K562 (cell line): ENCODE data around the gene TFPI. TPM values are rescaled to one million over a fixed set of nuclear protein-coding genes. Genes with fewer than 3 reads are reported as not detected.
A peak's percentile ranks its signal among the peaks of the same experiment; 100 is the strongest.

ENCODE experiments used
- ATAC-seq: fragments of 200-7000 bp; cut with Tn5 transposase; 3 replicates; pipeline ENCODE4 v1.9.1; 2020; ENCODE audit warnings: moderate library complexity
- BruUV-seq: library from RNA; stranded (reverse); fragments of 400-500 nt; replicated peaks from 2 replicates; lab custom pipeline; 2021; lab: Mats Ljungman, UMichigan
- CTCF ChIA-PET: fragments of 300-600 bp; formaldehyde crosslinking; extraction: SDS; loops from one replicate; lab custom pipeline; 2021; ENCODE audit warnings: low intra/inter-chr PET ratio; lab: Yijun Ruan, JAX
- POLR2A ChIA-PET: fragments of 300-600, 350-650 bp; sonication (Branson Sonifier 250); formaldehyde crosslinking; extraction: SDS; loops from one replicate; lab custom pipeline; 2021; ENCODE audit warnings: antibody characterized with exemption, inconsistent platforms; lab: Yijun Ruan, JAX
- DNase-seq, 4 experiments: peaks; one replicate each; pipeline versions ENCODE4 v3.0.0 to v3.0.0-alpha.2; 2011 to 2018; ENCODE audit warnings: low spot score in 3 of 4, mixed read lengths in 3 of 4; ENCODE audit errors: extremely low read depth in 1 of 4
- FAIRE-seq: peaks from 2 replicates; lab custom pipeline; 2011; peaks lifted over from hg19 to GRCh38; lab: Jason Lieb, UNC
- H2AFZ ChIP-seq: 2 replicates; pipeline ENCODE4 v1.6.0; 2011; ENCODE audit warnings: low read depth, low read length, control low read depth, inconsistent platforms
- H3K27ac ChIP-seq: fragments of 200-600 bp; 3 replicates; pipeline ENCODE4 v1.8.0; 2011; ENCODE audit warnings: low read depth, mild to moderate bottlenecking, control low read depth, inconsistent platforms, low read length, moderate library complexity, mixed read lengths; ENCODE audit errors: extremely low read depth
- H3K27me3 ChIP-seq, 2 experiments: fragments of 300-600 bp in 1 of 2; 2 replicates in 1 of 2; 3 replicates in 1 of 2; pipeline versions ENCODE4 v1.6.0 to v1.8.0; 2011; ENCODE audit warnings: inconsistent platforms in 2 of 2, low read length in 2 of 2, mild to moderate bottlenecking in 1 of 2, mixed read lengths in 1 of 2, moderate library complexity in 1 of 2; ENCODE audit not compliant: control insufficient read depth in 2 of 2, insufficient read depth in 2 of 2
- H3K36me3 ChIP-seq: fragments of 300-600 bp; 3 replicates; pipeline ENCODE4 v1.8.0; 2011; ENCODE audit warnings: mild to moderate bottlenecking, low read length, inconsistent platforms; ENCODE audit not compliant: control insufficient read depth, insufficient read depth
- H3K4me1 ChIP-seq, 2 experiments: fragments of 200-600 bp in 1 of 2; replicated peaks in 1 of 2; 2 replicates in 1 of 2; 3 replicates in 1 of 2; pipeline versions ENCODE4 v1.5.1 to v1.8.0; 2011; ENCODE audit warnings: inconsistent platforms in 2 of 2, low read length in 2 of 2, mild to moderate bottlenecking in 1 of 2, mixed read lengths in 1 of 2, moderate library complexity in 1 of 2; ENCODE audit not compliant: control insufficient read depth in 2 of 2, insufficient read depth in 2 of 2
- H3K4me2 ChIP-seq: 2 replicates; pipeline ENCODE4 v1.6.1; 2011; ENCODE audit warnings: low read length, control low read depth, inconsistent platforms, mixed read lengths; ENCODE audit not compliant: insufficient read depth
- H3K4me3 ChIP-seq: fragments of 200-600 bp; sonication (generic), shearing (Covaris generic); 2 replicates; pipeline ENCODE4 v1.5.1; 2016; ENCODE audit warnings: control low read depth, inconsistent platforms
- H3K79me2 ChIP-seq: fragments of 200-600 bp; 3 replicates; pipeline ENCODE4 v1.8.0; 2011; ENCODE audit warnings: low read length, inconsistent platforms; ENCODE audit not compliant: control insufficient read depth, insufficient read depth
- H3K9ac ChIP-seq, 2 experiments: 2 replicates each; pipeline versions ENCODE4 v1.6.0 to v1.6.1; 2011; ENCODE audit warnings: low read depth in 2 of 2, low read length in 2 of 2, control low read depth in 1 of 2, inconsistent platforms in 1 of 2, mild to moderate bottlenecking in 1 of 2, mixed read lengths in 1 of 2; ENCODE audit not compliant: insufficient read depth in 1 of 2
- H3K9me1 ChIP-seq: one replicate; pipeline ENCODE4 v1.6.0; 2011; ENCODE audit warnings: inconsistent platforms, mild to moderate bottlenecking, low read length, moderate library complexity; ENCODE audit not compliant: control insufficient read depth, insufficient read depth
- H3K9me3 ChIP-seq: replicated peaks from 2 replicates; pipeline ENCODE4 v1.5.1; 2011; ENCODE audit warnings: low read depth, low read length, inconsistent platforms; ENCODE audit not compliant: control insufficient read depth, insufficient read depth
- H4K20me1 ChIP-seq: replicated peaks from 2 replicates; pipeline ENCODE4 v1.6.1; 2011; ENCODE audit warnings: low read length, inconsistent platforms, mixed read lengths; ENCODE audit not compliant: control insufficient read depth, insufficient read depth
- CBX8 ChIP-seq: fragments of 200-600 bp; sonication (generic); IDR thresholded peaks from 2 replicates; pipeline ENCODE4 v1.6.1; 2012; ENCODE audit warnings: borderline replicate concordance, mixed run types, low read depth, mild to moderate bottlenecking, moderate library complexity, mixed read lengths, low read length, control low read depth, inconsistent platforms; ENCODE audit not compliant: poor library complexity, severe bottlenecking; ENCODE audit errors: extremely low read depth
- HMGN3 ChIP-seq: IDR thresholded peaks from 2 replicates; pipeline ENCODE4 v1.6.1; 2011; ENCODE audit warnings: borderline replicate concordance, low read depth, mild to moderate bottlenecking, mixed read lengths, low read length; ENCODE audit not compliant: insufficient read length; ENCODE audit errors: extremely low read depth
- KHSRP ChIP-seq: fragments of 450-650 bp; IDR thresholded peaks from 2 replicates; pipeline ENCODE4 v1.6.1; 2017
- NFIC ChIP-seq: fragments of 450-650 bp; IDR thresholded peaks from 2 replicates; pipeline ENCODE4 v1.6.1; 2017; ENCODE audit warnings: mild to moderate bottlenecking, inconsistent platforms
- NFYB ChIP-seq: IDR thresholded peaks from 2 replicates; pipeline ENCODE4 v1.6.1; 2011; ENCODE audit warnings: mild to moderate bottlenecking, moderate library complexity; ENCODE audit not compliant: insufficient read length; ENCODE audit errors: extremely low read depth
- RBM34 ChIP-seq: fragments of 200-400 bp; formaldehyde crosslinking; IDR thresholded peaks from 2 replicates; pipeline ENCODE4 v1.6.1; 2018; ENCODE audit warnings: low read length, borderline replicate concordance; ENCODE audit not compliant: insufficient read depth
- ZMIZ1 ChIP-seq, 2 experiments: fragments of 150-350 bp in 1 of 2; IDR thresholded peaks; 2 replicates each; pipeline ENCODE4 v1.6.1; 2012 to 2016; ENCODE audit warnings: low read depth in 2 of 2, low read length in 2 of 2, mild to moderate bottlenecking in 1 of 2, moderate library complexity in 1 of 2
- WGBS: fragments of 100-300 bp; shearing (Covaris generic); methylation state at CpG from one replicate; pipeline ENCODE4 v1.1.6; 2016; ENCODE audit warnings: low coverage, mixed read lengths; ENCODE audit not compliant: insufficient coverage; ENCODE audit errors: missing lambda C conversion rate; 5-methylcytosine and 5-hydroxymethylcytosine counted together
- in situ Hi-C: fragments of 300-500 bp; cut with MboI; formaldehyde crosslinking; loops from 4 replicates; pipeline ENCODE4 v1.15.0; 2018; ENCODE audit warnings: inconsistent platforms, mixed read lengths
- intact Hi-C: fragments of 100-400 bp; cut with micrococcal nuclease; formaldehyde crosslinking; loops from 2 replicates; pipeline ENCODE4 v1.14.2; 2022
- polyA plus RNA-seq, 8 experiments: library from polyadenylated mRNA; depleted of rRNA in 4 of 8; stranded (reverse) in 5 of 8; unstranded in 3 of 8; fragments of >200 nt; fragmentation: Nextera tagmentation in 2 of 8; fragmentation: Illumina TruSeq in 1 of 8; extraction: Ambion mirVana in 2 of 8; extraction: Trizol in 1 of 8; gene quantifications; 2 replicates each; pipeline versions ENCODE4 v1.2.1 to v1.2.3, GENCODE V29; 2011 to 2014; ENCODE audit warnings: inconsistent platforms in 1 of 8, missing spikeins in 1 of 8
- total RNA-seq, 7 experiments: library from RNA; depleted of rRNA in 6 of 7; stranded (reverse); fragments of >200 nt in 6 of 7; fragmentation: Illumina TruSeq in 2 of 7; extraction: Trizol in 2 of 7; gene quantifications; 2 replicates each; pipeline versions ENCODE4 v1.2.1 to v1.2.3, GENCODE V29; 2011 to 2021; ENCODE audit warnings: low replicate concordance in 1 of 7
- TF ChIP-seq, protein P1 (sequence below): fragments of 450-650 bp; IDR thresholded peaks from 2 replicates; pipeline ENCODE4 v1.7.1; 2018; ENCODE audit warnings: mild to moderate bottlenecking, low read depth; ENCODE audit not compliant: partially characterized antibody
- TF ChIP-seq, protein P2 (sequence below): fragments of 250-450 bp; sonication (Bioruptor Pico); IDR thresholded peaks from 2 replicates; pipeline ENCODE4 v1.9.0; 2021; ENCODE audit warnings: mild to moderate bottlenecking
- TF ChIP-seq, protein P3 (sequence below): fragments of 450-650 bp; IDR thresholded peaks from 2 replicates; pipeline ENCODE4 v1.6.1; 2016; ENCODE audit warnings: mild to moderate bottlenecking

TFPI gene
- total and polyA plus RNA-seq, 9 of the 15 experiments (the other 6 are each of a cell fraction or from before 2014, with no cell fraction given), result 53.5 to 219 (median 100) TPM

- TF ChIP-seq NFIC (no peak), CBX8 (no peak), HMGN3 (no peak), NFYB (no peak)
- TF ChIP-seq, protein P1, sequence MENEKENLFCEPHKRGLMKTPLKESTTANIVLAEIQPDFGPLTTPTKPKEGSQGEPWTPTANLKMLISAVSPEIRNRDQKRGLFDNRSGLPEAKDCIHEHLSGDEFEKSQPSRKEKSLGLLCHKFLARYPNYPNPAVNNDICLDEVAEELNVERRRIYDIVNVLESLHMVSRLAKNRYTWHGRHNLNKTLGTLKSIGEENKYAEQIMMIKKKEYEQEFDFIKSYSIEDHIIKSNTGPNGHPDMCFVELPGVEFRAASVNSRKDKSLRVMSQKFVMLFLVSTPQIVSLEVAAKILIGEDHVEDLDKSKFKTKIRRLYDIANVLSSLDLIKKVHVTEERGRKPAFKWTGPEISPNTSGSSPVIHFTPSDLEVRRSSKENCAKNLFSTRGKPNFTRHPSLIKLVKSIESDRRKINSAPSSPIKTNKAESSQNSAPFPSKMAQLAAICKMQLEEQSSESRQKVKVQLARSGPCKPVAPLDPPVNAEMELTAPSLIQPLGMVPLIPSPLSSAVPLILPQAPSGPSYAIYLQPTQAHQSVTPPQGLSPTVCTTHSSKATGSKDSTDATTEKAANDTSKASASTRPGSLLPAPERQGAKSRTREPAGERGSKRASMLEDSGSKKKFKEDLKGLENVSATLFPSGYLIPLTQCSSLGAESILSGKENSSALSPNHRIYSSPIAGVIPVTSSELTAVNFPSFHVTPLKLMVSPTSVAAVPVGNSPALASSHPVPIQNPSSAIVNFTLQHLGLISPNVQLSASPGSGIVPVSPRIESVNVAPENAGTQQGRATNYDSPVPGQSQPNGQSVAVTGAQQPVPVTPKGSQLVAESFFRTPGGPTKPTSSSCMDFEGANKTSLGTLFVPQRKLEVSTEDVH, result no peak
These were observed 95.0 kb downstream of the TFPI start (continued) for GRCh38 chr2:187459256-187459655.

GRCh38 chr2:187453078-187453641 is 101.1 kb downstream of the TFPI start:
- ATAC-seq (0 out of 3 replicates have a peak, but pooled peaks have one; percentile 25), DNase-seq (peak in 2 of 4 experiments; percentile 17 to 41), FAIRE-seq (no peak)
- Histone ChIP-seq H2AFZ (no peak overlapping the region), H3K36me3 (no peaks in the 10 kb centered on the region), H3K9me1 (no peaks in the 10 kb centered on the region), H4K20me1 (no peaks in the 10 kb centered on the region), H3K4me3 (no peak overlapping the region), H3K4me2 (no peak overlapping the region), H3K27me3 (no peaks in the 10 kb centered on the region), H3K9ac (no peak overlapping the region), H3K79me2 (no peaks in the 10 kb centered on the region), H3K27ac (no peak overlapping the region), H3K9me3 (no peaks in the 10 kb centered on the region), H3K4me1 (no peaks in the 10 kb centered on the region)
- POLR2A ChIA-PET, result no interaction called here
- CTCF ChIA-PET, result interaction anchor here (0.7 to 2.7 kb wide), 4 partner anchors 461 to 1027 kb away, joined by 3 to 16 read pairs (median 4); no protein-coding TSS in a partner anchor
- in situ Hi-C loops (no loop called here), intact Hi-C loops (loop anchor here (1.0 to 10.0 kb wide), 5 partner anchors 279 to 948 kb away; no protein-coding TSS in a partner anchor)
- BruUV-seq, result no TSS peak
- 13% methylated on average over 1 of the region's 1 CpG for WGBS
- TF ChIP-seq ZMIZ1 (IDR thresholded peaks at IDR 0.05; ENCODE audit: low read depth in 2 of 2, low read length in 2 of 2) (no peak), RBM34 (no peak), KHSRP (no peak)
- TF ChIP-seq, protein P2, sequence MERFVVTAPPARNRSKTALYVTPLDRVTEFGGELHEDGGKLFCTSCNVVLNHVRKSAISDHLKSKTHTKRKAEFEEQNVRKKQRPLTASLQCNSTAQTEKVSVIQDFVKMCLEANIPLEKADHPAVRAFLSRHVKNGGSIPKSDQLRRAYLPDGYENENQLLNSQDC (CRISPR knock-in tag), result no peak
- TF ChIP-seq, protein P3, sequence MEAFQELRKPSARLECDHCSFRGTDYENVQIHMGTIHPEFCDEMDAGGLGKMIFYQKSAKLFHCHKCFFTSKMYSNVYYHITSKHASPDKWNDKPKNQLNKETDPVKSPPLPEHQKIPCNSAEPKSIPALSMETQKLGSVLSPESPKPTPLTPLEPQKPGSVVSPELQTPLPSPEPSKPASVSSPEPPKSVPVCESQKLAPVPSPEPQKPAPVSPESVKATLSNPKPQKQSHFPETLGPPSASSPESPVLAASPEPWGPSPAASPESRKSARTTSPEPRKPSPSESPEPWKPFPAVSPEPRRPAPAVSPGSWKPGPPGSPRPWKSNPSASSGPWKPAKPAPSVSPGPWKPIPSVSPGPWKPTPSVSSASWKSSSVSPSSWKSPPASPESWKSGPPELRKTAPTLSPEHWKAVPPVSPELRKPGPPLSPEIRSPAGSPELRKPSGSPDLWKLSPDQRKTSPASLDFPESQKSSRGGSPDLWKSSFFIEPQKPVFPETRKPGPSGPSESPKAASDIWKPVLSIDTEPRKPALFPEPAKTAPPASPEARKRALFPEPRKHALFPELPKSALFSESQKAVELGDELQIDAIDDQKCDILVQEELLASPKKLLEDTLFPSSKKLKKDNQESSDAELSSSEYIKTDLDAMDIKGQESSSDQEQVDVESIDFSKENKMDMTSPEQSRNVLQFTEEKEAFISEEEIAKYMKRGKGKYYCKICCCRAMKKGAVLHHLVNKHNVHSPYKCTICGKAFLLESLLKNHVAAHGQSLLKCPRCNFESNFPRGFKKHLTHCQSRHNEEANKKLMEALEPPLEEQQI, result no peak
